Measurements from ENCODE around the gene TMEM97. TPM values are rescaled to one million over a fixed set of nuclear protein-coding genes. Genes with fewer than 3 reads are reported as not detected.
"Not testable (repeated sequence)": the region's sequence is repeated elsewhere in the genome, so short reads cannot be mapped to it uniquely, and the experiment has no call there.

Gene TMEM97
- total RNA-seq (17.2 TPM), polyA plus RNA-seq (3.3 TPM)
- long read RNA-seq, donor 1, partial matches to known transcripts: 0 of 3 reads
- long read RNA-seq, donor 1, other reads (novel, unspliced or antisense): 0 of 3 reads
- long read RNA-seq, donor 2: 0 reads
- long read RNA-seq, donor 3, partial matches to known transcripts: 131 of 135 reads
- long read RNA-seq, donor 3, other reads (novel, unspliced or antisense): 0 of 135 reads
- long read RNA-seq, donor 4, partial matches to known transcripts: 41 of 53 reads
- long read RNA-seq, donor 4, other reads (novel, unspliced or antisense): 8 of 53 reads
- long read RNA-seq, donor 5, transcript TMEM97-201 (3 exons, 2,568 nt): major isoform, 14 of 137 reads
- long read RNA-seq, donor 5, partial matches to known transcripts: 60 of 137 reads
- long read RNA-seq, donor 5, other reads (novel, unspliced or antisense): 63 of 137 reads
- long read RNA-seq, donor 6, partial matches to known transcripts: 46 of 70 reads
- long read RNA-seq, donor 6, other reads (novel, unspliced or antisense): 21 of 70 reads
- long read RNA-seq, donor 7, transcript TMEM97-201 (3 exons, 2,568 nt): major isoform, 6 of 6 reads
- long read RNA-seq, donor 7, partial matches to known transcripts: 0 of 6 reads
- long read RNA-seq, donor 7, other reads (novel, unspliced or antisense): 0 of 6 reads
- long read RNA-seq, donor 8, transcript TMEM97-201 (3 exons, 2,568 nt): major isoform, 6 of 6 reads
- long read RNA-seq, donor 8, partial matches to known transcripts: 0 of 6 reads
- long read RNA-seq, donor 8, other reads (novel, unspliced or antisense): 0 of 6 reads
- long read RNA-seq, donor 9, transcript TMEM97-201 (3 exons, 2,568 nt): major isoform, 5 of 6 reads
- long read RNA-seq, donor 9, partial matches to known transcripts: 0 of 6 reads
- long read RNA-seq, donor 9, other reads (novel, unspliced or antisense): 0 of 6 reads
- long read RNA-seq, donor 10, transcript TMEM97-201 (3 exons, 2,568 nt): major isoform, 6 of 57 reads
- long read RNA-seq, donor 10, partial matches to known transcripts: 18 of 57 reads
- long read RNA-seq, donor 10, other reads (novel, unspliced or antisense): 32 of 57 reads

- Histone ChIP-seq H3K36me3 (ENCODE audit: control insufficient read depth in 2 of 2, insufficient read depth in 2 of 2, low read length in 1 of 2) (no peaks in the 10 kb centered on the region), H3K27ac (ENCODE audit: low read depth in 1 of 2, low read length in 1 of 2) (peak within 1 kb of the TSS in 1 of 2 donors; percentile 10), H3K27me3 (ENCODE audit: control insufficient read depth in 2 of 2, insufficient read depth in 1 of 2, low read length in 1 of 2) (peaks cover 0 to 22% of the 10 kb centered on the region in 2 donors), H3K9me3 (ENCODE audit: control insufficient read depth in 2 of 2, insufficient read depth in 1 of 2, low read length in 1 of 2) (no peaks in the 10 kb centered on the region), H3K4me3 (ENCODE audit: low read length in 2 of 2) (peak within 1 kb of the TSS; percentile 55 to 65), H3K4me1 (ENCODE audit: control insufficient read depth in 2 of 2, insufficient read depth in 2 of 2, low read length in 2 of 2) (peaks cover 10 to 21% of the 10 kb centered on the region in 2 donors)
- peak; percentile 84 to 97 (median 89) for DNase-seq (ENCODE audit: low read depth in 6 of 9, low spot score in 9 of 9)
- under 1% methylated on average over 72 of the region's 72 CpGs for WGBS
Observed at GRCh38 chr17:28318759-28319597, at the start of gene TMEM97. TMEM97 (plus strand) TSS chr17:28319200; CDS start chr17:28319240, 40 bp downstream.

DNA sequence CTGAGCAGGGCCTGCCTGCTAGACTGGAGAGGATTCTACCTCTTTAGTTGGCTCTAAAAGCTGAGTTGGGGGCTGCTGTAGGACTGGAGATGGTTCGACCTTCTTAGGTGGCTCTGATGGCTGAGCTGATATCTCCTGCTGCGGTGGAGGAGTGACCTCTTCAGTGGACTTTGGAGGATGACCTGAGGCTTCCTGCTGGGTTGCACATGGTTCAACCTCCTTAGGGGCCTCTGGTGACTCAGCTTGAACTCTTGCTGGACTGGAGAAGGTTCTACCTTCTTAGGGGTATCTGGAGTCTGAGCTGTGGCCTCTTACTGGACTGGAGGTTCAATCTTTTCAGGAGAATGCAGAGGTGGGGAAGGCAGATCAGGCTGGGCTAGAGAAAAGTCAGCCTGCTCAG is 48.9 kb upstream of the TMEM97 start:
- peaks cover 3 to 21% of the 10 kb centered on the region in 2 donors for H3K9me3 ChIP-seq (ENCODE audit: control insufficient read depth in 2 of 2, insufficient read depth in 1 of 2, low read length in 1 of 2)
- no peak for DNase-seq (ENCODE audit: low read depth in 6 of 9, low spot score in 9 of 9)
- WGBS: 92% methylated on average over 2 of the region's 2 CpGs
- peaks cover 5 to 30% of the 10 kb centered on the region in 2 donors for H3K27me3 ChIP-seq (ENCODE audit: control insufficient read depth in 2 of 2, insufficient read depth in 1 of 2, low read length in 1 of 2)
- no peak overlapping the region for H3K4me3 ChIP-seq (ENCODE audit: low read length in 2 of 2)
- H3K4me1 ChIP-seq (ENCODE audit: control insufficient read depth in 2 of 2, insufficient read depth in 2 of 2, low read length in 2 of 2): no peaks in the 10 kb centered on the region
- H3K36me3 ChIP-seq (ENCODE audit: control insufficient read depth in 2 of 2, insufficient read depth in 2 of 2, low read length in 1 of 2): no peaks in the 10 kb centered on the region
- no peak overlapping the region for H3K27ac ChIP-seq (ENCODE audit: low read depth in 1 of 2, low read length in 1 of 2)

DNA sequence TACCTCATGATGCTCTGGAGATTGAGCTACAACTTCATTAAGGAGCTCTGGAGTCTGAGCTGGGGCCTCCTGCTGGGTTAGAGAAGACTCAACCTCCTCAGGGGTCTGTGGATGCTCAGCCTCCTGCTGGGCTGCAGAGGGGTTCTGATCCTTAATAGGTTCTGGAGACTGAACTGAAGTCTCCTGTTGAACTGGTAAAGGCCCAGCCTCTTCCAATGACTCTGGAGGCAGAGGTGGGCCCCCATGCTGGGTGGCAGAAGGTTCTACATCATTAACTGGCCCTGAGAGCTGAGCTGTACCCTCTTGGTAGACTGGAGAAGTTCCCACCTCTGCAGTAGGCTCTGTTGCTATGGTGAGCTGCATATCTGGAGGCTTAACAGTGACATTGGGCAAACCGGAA is 48.1 kb upstream of the TMEM97 start:
- H3K36me3 ChIP-seq (ENCODE audit: control insufficient read depth in 2 of 2, insufficient read depth in 2 of 2, low read length in 1 of 2): no peaks in the 10 kb centered on the region
- DNase-seq (ENCODE audit: low read depth in 6 of 9, low spot score in 9 of 9): no peak
- H3K4me3 ChIP-seq (ENCODE audit: low read length in 2 of 2): no peak overlapping the region
- peaks cover 2 to 21% of the 10 kb centered on the region in 2 donors for H3K9me3 ChIP-seq (ENCODE audit: control insufficient read depth in 2 of 2, insufficient read depth in 1 of 2, low read length in 1 of 2)
- WGBS: 96% methylated on average over 1 of the region's 1 CpG
- peaks cover 10 to 33% of the 10 kb centered on the region in 2 donors for H3K27me3 ChIP-seq (ENCODE audit: control insufficient read depth in 2 of 2, insufficient read depth in 1 of 2, low read length in 1 of 2)
- H3K4me1 ChIP-seq (ENCODE audit: control insufficient read depth in 2 of 2, insufficient read depth in 2 of 2, low read length in 2 of 2): no peaks in the 10 kb centered on the region
- H3K27ac ChIP-seq (ENCODE audit: low read depth in 1 of 2, low read length in 1 of 2): no peak overlapping the region

DNA sequence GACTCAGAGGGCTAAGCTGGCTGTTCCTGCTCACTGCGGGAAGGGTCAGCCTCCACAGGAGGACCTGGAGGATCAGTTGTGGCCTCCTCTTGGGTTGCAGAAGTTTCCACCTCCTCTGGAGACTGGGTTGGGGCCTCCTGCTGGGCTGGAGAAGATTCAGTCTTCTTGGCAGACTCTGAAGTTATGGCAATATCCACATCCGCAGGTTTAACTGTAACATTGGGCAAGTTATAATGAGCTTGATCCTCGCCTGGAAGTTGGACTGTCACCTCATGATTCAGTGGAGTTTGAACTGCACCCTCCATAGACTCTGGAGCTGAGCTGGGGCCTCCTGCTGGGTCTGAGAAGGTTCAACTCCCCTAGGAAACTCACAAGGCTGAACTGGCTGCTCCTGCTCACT is 47.6 kb upstream of the TMEM97 start:
- no peak overlapping the region for H3K27ac ChIP-seq (ENCODE audit: low read depth in 1 of 2, low read length in 1 of 2)
- peaks cover 2 to 16% of the 10 kb centered on the region in 2 donors for H3K9me3 ChIP-seq (ENCODE audit: control insufficient read depth in 2 of 2, insufficient read depth in 1 of 2, low read length in 1 of 2)
- 97% methylated on average over 3 of the region's 3 CpGs for WGBS
- no peak overlapping the region for H3K4me3 ChIP-seq (ENCODE audit: low read length in 2 of 2)
- H3K4me1 ChIP-seq (ENCODE audit: control insufficient read depth in 2 of 2, insufficient read depth in 2 of 2, low read length in 2 of 2): no peaks in the 10 kb centered on the region
- H3K36me3 ChIP-seq (ENCODE audit: control insufficient read depth in 2 of 2, insufficient read depth in 2 of 2, low read length in 1 of 2): no peaks in the 10 kb centered on the region
- DNase-seq (ENCODE audit: low read depth in 6 of 9, low spot score in 9 of 9): no peak
- H3K27me3 ChIP-seq (ENCODE audit: control insufficient read depth in 2 of 2, insufficient read depth in 1 of 2, low read length in 1 of 2): peaks cover 12 to 38% of the 10 kb centered on the region in 2 donors

GRCh38 chr17:28272166-28272565 is 46.8 kb upstream of the TMEM97 start:
- WGBS: 88% methylated on average over 2 of the region's 2 CpGs
- Histone ChIP-seq H3K4me1 (ENCODE audit: control insufficient read depth in 2 of 2, insufficient read depth in 2 of 2, low read length in 2 of 2) (no peaks in the 10 kb centered on the region), H3K9me3 (ENCODE audit: control insufficient read depth in 2 of 2, insufficient read depth in 1 of 2, low read length in 1 of 2) (peaks cover 0 to 9% of the 10 kb centered on the region in 2 donors), H3K36me3 (ENCODE audit: control insufficient read depth in 2 of 2, insufficient read depth in 2 of 2, low read length in 1 of 2) (no peaks in the 10 kb centered on the region), H3K4me3 (ENCODE audit: low read length in 2 of 2) (no peak overlapping the region), H3K27me3 (ENCODE audit: control insufficient read depth in 2 of 2, insufficient read depth in 1 of 2, low read length in 1 of 2) (peaks cover 15 to 45% of the 10 kb centered on the region in 2 donors), H3K27ac (ENCODE audit: low read depth in 1 of 2, low read length in 1 of 2) (no peak overlapping the region)
- DNase-seq (ENCODE audit: low read depth in 6 of 9, low spot score in 9 of 9): no peak

- not testable (repeated sequence) for DNase-seq (ENCODE audit: low read depth in 6 of 9, low spot score in 9 of 9); H3K4me1 ChIP-seq (ENCODE audit: control insufficient read depth in 2 of 2, insufficient read depth in 2 of 2, low read length in 2 of 2); H3K27ac ChIP-seq (ENCODE audit: low read depth in 1 of 2, low read length in 1 of 2); H3K4me3 ChIP-seq (ENCODE audit: low read length in 2 of 2); H3K9me3 ChIP-seq (ENCODE audit: control insufficient read depth in 2 of 2, insufficient read depth in 1 of 2, low read length in 1 of 2); H3K36me3 ChIP-seq (ENCODE audit: control insufficient read depth in 2 of 2, insufficient read depth in 2 of 2, low read length in 1 of 2)
- WGBS: 89% methylated on average over 5 of the region's 5 CpGs
- H3K27me3 ChIP-seq (ENCODE audit: control insufficient read depth in 2 of 2, insufficient read depth in 1 of 2, low read length in 1 of 2): peaks cover 15 to 46% of the 10 kb centered on the region in 2 donors
Observed at GRCh38 chr17:28273341-28273740, 45.7 kb upstream of the TMEM97 start.

- Histone ChIP-seq H3K4me3 (ENCODE audit: low read length in 2 of 2) (no peak overlapping the region), H3K27me3 (ENCODE audit: control insufficient read depth in 2 of 2, insufficient read depth in 1 of 2, low read length in 1 of 2) (peaks cover 15 to 49% of the 10 kb centered on the region in 2 donors), H3K4me1 (ENCODE audit: control insufficient read depth in 2 of 2, insufficient read depth in 2 of 2, low read length in 2 of 2) (no peaks in the 10 kb centered on the region), H3K9me3 (ENCODE audit: control insufficient read depth in 2 of 2, insufficient read depth in 1 of 2, low read length in 1 of 2) (no peaks in the 10 kb centered on the region), H3K27ac (ENCODE audit: low read depth in 1 of 2, low read length in 1 of 2) (no peak overlapping the region), H3K36me3 (ENCODE audit: control insufficient read depth in 2 of 2, insufficient read depth in 2 of 2, low read length in 1 of 2) (no peaks in the 10 kb centered on the region)
- 88% methylated on average over 9 of the region's 9 CpGs for WGBS
- DNase-seq (ENCODE audit: low read depth in 6 of 9, low spot score in 9 of 9): no peak
Observed at GRCh38 chr17:28274591-28275265, 44.3 kb upstream of the TMEM97 start.

DNA sequence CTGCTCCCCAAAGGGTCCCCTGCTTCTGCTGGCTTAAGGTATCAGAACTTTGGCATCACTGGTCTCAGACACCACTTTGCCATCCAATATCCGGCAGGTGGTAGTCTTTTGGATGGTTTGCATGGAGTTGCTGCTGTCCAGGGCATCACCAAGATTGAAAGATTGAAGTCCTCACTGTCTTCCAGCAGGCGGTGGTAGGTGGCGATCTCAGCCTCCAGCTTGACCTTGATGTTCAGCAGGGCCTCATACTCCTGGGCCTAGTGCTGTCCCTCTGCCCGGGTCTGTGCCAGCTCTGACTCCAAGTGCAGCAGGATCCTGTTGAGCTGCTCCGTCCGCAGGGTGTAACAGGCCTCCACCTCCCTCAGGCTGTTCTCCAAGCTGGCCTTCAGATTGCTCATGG is 43.0 kb upstream of the TMEM97 start:
- no peaks in the 10 kb centered on the region for H3K4me1 ChIP-seq (ENCODE audit: control insufficient read depth in 2 of 2, insufficient read depth in 2 of 2, low read length in 2 of 2)
- H3K27me3 ChIP-seq (ENCODE audit: control insufficient read depth in 2 of 2, insufficient read depth in 1 of 2, low read length in 1 of 2): peaks cover 15 to 55% of the 10 kb centered on the region in 2 donors
- no peak overlapping the region for H3K4me3 ChIP-seq (ENCODE audit: low read length in 2 of 2)
- no peaks in the 10 kb centered on the region for H3K36me3 ChIP-seq (ENCODE audit: control insufficient read depth in 2 of 2, insufficient read depth in 2 of 2, low read length in 1 of 2)
- no peaks in the 10 kb centered on the region for H3K9me3 ChIP-seq (ENCODE audit: control insufficient read depth in 2 of 2, insufficient read depth in 1 of 2, low read length in 1 of 2)
- 96% methylated on average over 6 of the region's 6 CpGs for WGBS
- DNase-seq (ENCODE audit: low read depth in 6 of 9, low spot score in 9 of 9): no peak
- no peak overlapping the region for H3K27ac ChIP-seq (ENCODE audit: low read depth in 1 of 2, low read length in 1 of 2)

All from thymus (tissue), 14 donors.